ENCODE data around the gene BACH2.

- TF ChIP-seq POLR2A (IDR thresholded peaks at IDR 0.05) (no peak), CTCF (IDR thresholded peaks at IDR 0.05) (no peak), EP300 (IDR thresholded peaks at IDR 0.05) (no peak), POLR2AphosphoS5 (IDR thresholded peaks at IDR 0.05) (no peak)
Measured at GRCh38 chr6:90315354-90315950, 18.8 kb upstream of the BACH2 start.

All from stomach (tissue), 4 donors.